Loucy (cell line): ENCODE results near the gene CACNA2D3.

Experiments used
- H2AFZ ChIP-seq: fragments of 200-600 bp; sonication (generic); 2 replicates; pipeline ENCODE4 v1.6.0; 2016; ENCODE audit warnings: antibody characterized with exemption, mild to moderate bottlenecking, low read length, moderate library complexity
- H3F3A ChIP-seq: fragments of 200-600 bp; 2 replicates; pipeline ENCODE4 v1.6.0; 2016; ENCODE audit warnings: antibody characterized with exemption, low read depth, mild to moderate bottlenecking
- H3K27me3 ChIP-seq: fragments of 200-600 bp; sonication (generic); 2 replicates; pipeline ENCODE4 v1.6.1; 2014; ENCODE audit warnings: low read length, mild to moderate bottlenecking; ENCODE audit not compliant: insufficient read depth, poor library complexity, severe bottlenecking
- H3K36me3 ChIP-seq: fragments of 200-600 bp; sonication (generic); 2 replicates; pipeline ENCODE4 v1.6.1; 2016; ENCODE audit warnings: low read length; ENCODE audit not compliant: insufficient read depth
- H3K4me1 ChIP-seq: fragments of 200-600 bp; sonication (generic); 2 replicates; pipeline ENCODE4 v1.5.1; 2014; ENCODE audit warnings: low read length, mild to moderate bottlenecking; ENCODE audit not compliant: insufficient read depth, poor library complexity, severe bottlenecking
- H3K4me2 ChIP-seq: fragments of 200-600 bp; sonication (generic); 2 replicates; pipeline ENCODE4 v1.6.0; 2014; ENCODE audit warnings: antibody characterized with exemption, low read length, low read depth, mild to moderate bottlenecking; ENCODE audit not compliant: poor library complexity, severe bottlenecking
- H3K4me3 ChIP-seq: fragments of 200-600 bp; sonication (generic); 2 replicates; pipeline ENCODE4 v1.5.1; 2014; ENCODE audit warnings: low read length, mild to moderate bottlenecking, mixed read lengths; ENCODE audit not compliant: poor library complexity, severe bottlenecking
- H3K79me2 ChIP-seq: fragments of 200-600 bp; sonication (generic); 2 replicates; pipeline ENCODE4 v1.6.1; 2014; ENCODE audit warnings: low read length; ENCODE audit not compliant: insufficient read depth
- H3K9ac ChIP-seq: fragments of 200-600 bp; sonication (generic); 2 replicates; pipeline ENCODE4 v1.6.0; 2014; ENCODE audit warnings: mild to moderate bottlenecking, low read depth, low read length, moderate library complexity; ENCODE audit not compliant: poor library complexity, severe bottlenecking
- H3K9me2 ChIP-seq: fragments of 200-600 bp; sonication (generic); replicated peaks from 2 replicates; pipeline ENCODE4 v1.6.1; 2016; ENCODE audit warnings: low read depth, low read length, mixed read lengths
- H3K9me3 ChIP-seq: fragments of 200-600 bp; sonication (generic); 2 replicates; pipeline ENCODE4 v1.6.1; 2014; ENCODE audit warnings: mild to moderate bottlenecking, antibody characterized with exemption, low read length, low read depth; ENCODE audit not compliant: insufficient read depth
- H4K20me1 ChIP-seq: fragments of 200-600 bp; sonication (generic); 2 replicates; pipeline ENCODE4 v1.6.0; 2014; ENCODE audit warnings: antibody characterized with exemption, low read length, mild to moderate bottlenecking; ENCODE audit not compliant: insufficient read depth, poor library complexity, severe bottlenecking
- CTCF ChIP-seq: fragments of 200-600 bp; sonication (generic); conservative IDR thresholded peaks from 2 replicates; pipeline ENCODE4 v1.5.1; 2014; ENCODE audit warnings: mild to moderate bottlenecking, antibody characterized with exemption, low read length
- EZH2phosphoT487 ChIP-seq: fragments of 200-600 bp; IDR thresholded peaks from 2 replicates; pipeline ENCODE4 v1.6.1; 2018; ENCODE audit warnings: antibody characterized with exemption, mild to moderate bottlenecking, moderate library complexity, borderline replicate concordance

The CACNA2D3 gene

GRCh38 chr3:54826251-54826691 lies 703.9 kb downstream of the CACNA2D3 start:
- Histone ChIP-seq H3K9me2 (no peaks in the 10 kb centered on the region), H3K79me2 (no peaks in the 10 kb centered on the region), H3K27me3 (no peaks in the 10 kb centered on the region), H3K4me1 (no peaks in the 10 kb centered on the region), H4K20me1 (no peaks in the 10 kb centered on the region), H3K9me3 (peaks cover 6% of the 10 kb centered on the region; the same call in 1 of the 2 replicates), H3F3A (no peaks in the 10 kb centered on the region), H3K4me3 (no peak overlapping the region), H3K36me3 (no peaks in the 10 kb centered on the region), H2AFZ (no peak overlapping the region), H3K4me2 (no peak overlapping the region), H3K9ac (no peak overlapping the region)
- TF ChIP-seq EZH2phosphoT487, result no peak
- TF ChIP-seq CTCF, result no peak

GRCh38 chr3:54827056-54827687 lies 704.8 kb downstream of the CACNA2D3 start:
- Histone ChIP-seq H3K4me1 (no peaks in the 10 kb centered on the region), H3K4me2 (no peak overlapping the region), H3F3A (no peaks in the 10 kb centered on the region), H3K4me3 (no peak overlapping the region), H3K79me2 (no peaks in the 10 kb centered on the region), H3K9ac (no peak overlapping the region), H4K20me1 (no peaks in the 10 kb centered on the region), H3K9me2 (no peaks in the 10 kb centered on the region), H3K27me3 (no peaks in the 10 kb centered on the region), H3K36me3 (no peaks in the 10 kb centered on the region), H2AFZ (no peak overlapping the region), H3K9me3 (peaks cover 6% of the 10 kb centered on the region; the same call in 1 of the 2 replicates)
- TF ChIP-seq CTCF (no peak), EZH2phosphoT487 (no peak)

- H2AFZ ChIP-seq, result no peak overlapping the region
- H3F3A ChIP-seq, result no peaks in the 10 kb centered on the region
- H3K27me3 ChIP-seq, result no peaks in the 10 kb centered on the region
- H3K4me2 ChIP-seq, result no peak overlapping the region
- no peaks in the 10 kb centered on the region for H3K79me2 ChIP-seq
- H3K36me3 ChIP-seq, result no peaks in the 10 kb centered on the region
- TF ChIP-seq EZH2phosphoT487 (no peak), CTCF (no peak)
- H4K20me1 ChIP-seq, result no peaks in the 10 kb centered on the region
- H3K4me3 ChIP-seq, result no peak overlapping the region
- H3K9me2 ChIP-seq, result no peaks in the 10 kb centered on the region
- no peak overlapping the region for H3K9ac ChIP-seq
- H3K9me3 ChIP-seq, result peaks cover 6% of the 10 kb centered on the region; the same call in 1 of the 2 replicates
- H3K4me1 ChIP-seq, result no peaks in the 10 kb centered on the region
These were observed 705.4 kb downstream of the CACNA2D3 start for GRCh38 chr3:54827776-54828175.
